IMR-90 (cell line): Measurements from ENCODE around the gene CD1B. TPM values are rescaled to one million over a fixed set of nuclear protein-coding genes. Genes with fewer than 3 reads are reported as not detected.

Experiments
- ATAC-seq: fragments of 200-7000 bp; cut with Tn5 transposase; 2 replicates; pipeline ENCODE4 v1.9.1; 2020; ENCODE audit warnings: low read depth, mild to moderate bottlenecking, moderate library complexity
- BruUV-seq: library from RNA; stranded (reverse); fragments of 400-500 nt; replicated peaks from 2 replicates; lab custom pipeline; 2021; lab: Mats Ljungman, UMichigan
- CTCF ChIA-PET: fragments of 300-600 bp; formaldehyde crosslinking; extraction: SDS; loops from one replicate; lab custom pipeline; 2021; ENCODE audit warnings: antibody characterized with exemption; lab: Yijun Ruan, JAX
- POLR2A ChIA-PET: fragments of 300-600 bp; sonication (Branson Sonifier 250); formaldehyde crosslinking; loops from one replicate; lab custom pipeline; 2022; ENCODE audit warnings: antibody characterized with exemption; ENCODE audit not compliant: unreplicated experiment; lab: Charles Lee
- DNase-seq: peaks from one replicate; pipeline ENCODE4 v3.0.0; 2013
- H2AFZ ChIP-seq: replicated peaks from 2 replicates; pipeline ENCODE3; 2013; ENCODE audit warnings: low read length, mild to moderate bottlenecking; ENCODE audit not compliant: poor library complexity
- H2AK5ac ChIP-seq: 2 replicates; pipeline ENCODE4 v1.6.1; 2013; ENCODE audit warnings: low read depth, low read length, inconsistent platforms
- H2AK9ac ChIP-seq: replicated peaks from 2 replicates; pipeline ENCODE3; 2013; ENCODE audit warnings: mild to moderate bottlenecking, low read depth, low read length, moderate library complexity; ENCODE audit not compliant: poor library complexity
- H2BK120ac ChIP-seq: 2 replicates; pipeline ENCODE4 v1.6.1; 2013; ENCODE audit warnings: low read depth, low read length, inconsistent platforms
- H2BK15ac ChIP-seq: 3 replicates; pipeline ENCODE4 v1.6.1; 2013; ENCODE audit warnings: low read depth, low read length, inconsistent platforms
- H2BK20ac ChIP-seq: 2 replicates; pipeline ENCODE4 v1.6.1; 2013; ENCODE audit warnings: low read depth, mild to moderate bottlenecking, inconsistent platforms, low read length, moderate library complexity
- H2BK5ac ChIP-seq: 2 replicates; pipeline ENCODE4 v1.6.1; 2013; ENCODE audit warnings: mild to moderate bottlenecking, low read depth, low read length, inconsistent platforms; ENCODE audit not compliant: poor library complexity, severe bottlenecking
- H3K14ac ChIP-seq: replicated peaks from 2 replicates; pipeline ENCODE4 v1.6.1; 2013; ENCODE audit warnings: low read depth, low read length, inconsistent platforms
- H3K18ac ChIP-seq: 2 replicates; pipeline ENCODE4 v1.6.1; 2013; ENCODE audit warnings: low read depth, low read length, control low read depth
- H3K23ac ChIP-seq: 2 replicates; pipeline ENCODE4 v1.6.1; 2013; ENCODE audit warnings: low read depth, low read length, inconsistent platforms
- H3K27ac ChIP-seq: 2 replicates; pipeline ENCODE4 v1.5.1; 2013; ENCODE audit warnings: mild to moderate bottlenecking, control low read depth, low read length; ENCODE audit not compliant: insufficient read depth
- H3K27me3 ChIP-seq: 2 replicates; pipeline ENCODE4 v1.6.1; 2013; ENCODE audit warnings: low read length; ENCODE audit not compliant: control insufficient read depth, insufficient read depth
- H3K36me3 ChIP-seq: 2 replicates; pipeline ENCODE4 v1.6.1; 2013; ENCODE audit warnings: low read length, mixed read lengths; ENCODE audit not compliant: control insufficient read depth, insufficient read depth
- H3K4ac ChIP-seq: 2 replicates; pipeline ENCODE4 v1.6.1; 2013; ENCODE audit warnings: low read depth, low read length, inconsistent platforms
- H3K4me1 ChIP-seq: 2 replicates; pipeline ENCODE4 v1.6.1; 2013; ENCODE audit warnings: low read length, mixed read lengths; ENCODE audit not compliant: control insufficient read depth, insufficient read depth
- H3K4me2 ChIP-seq: 2 replicates; pipeline ENCODE4 v1.6.1; 2013; ENCODE audit warnings: low read depth, mild to moderate bottlenecking, control low read depth, low read length, moderate library complexity
- H3K4me3 ChIP-seq: 2 replicates; pipeline ENCODE4 v1.5.1; 2013; ENCODE audit warnings: low read depth, mild to moderate bottlenecking, control low read depth, low read length, moderate library complexity; ENCODE audit not compliant: insufficient read depth
- H3K56ac ChIP-seq: 2 replicates; pipeline ENCODE4 v1.6.1; 2013; ENCODE audit warnings: low read length, inconsistent platforms; ENCODE audit not compliant: insufficient read depth; ENCODE audit errors: extremely low read depth
- H3K79me1 ChIP-seq, 2 experiments: 2 replicates each; pipeline ENCODE4 v1.6.1; 2013; ENCODE audit warnings: low read length in 2 of 2, inconsistent platforms in 1 of 2, low read depth in 1 of 2
- H3K9ac ChIP-seq: 2 replicates; pipeline ENCODE4 v1.6.1; 2013; ENCODE audit warnings: low read depth, low read length, control low read depth
- H3K9me1 ChIP-seq: 2 replicates; pipeline ENCODE4 v1.6.1; 2013; ENCODE audit warnings: low read length, inconsistent platforms; ENCODE audit not compliant: insufficient read depth
- H3K9me3 ChIP-seq: 2 replicates; pipeline ENCODE4 v1.6.1; 2013; ENCODE audit warnings: low read length; ENCODE audit not compliant: control insufficient read depth, insufficient read depth
- H4K20me1 ChIP-seq: 2 replicates; pipeline ENCODE4 v1.6.1; 2013; ENCODE audit warnings: low read length, inconsistent platforms; ENCODE audit not compliant: insufficient read depth
- H4K5ac ChIP-seq: 2 replicates; pipeline ENCODE4 v1.6.1; 2013; ENCODE audit warnings: mild to moderate bottlenecking, low read depth, low read length, control low read depth
- H4K8ac ChIP-seq, 2 experiments: 2 replicates each; pipeline ENCODE4 v1.6.1; 2013; ENCODE audit warnings: low read depth in 2 of 2, low read length in 2 of 2, control low read depth in 1 of 2, inconsistent platforms in 1 of 2
- H4K91ac ChIP-seq: 2 replicates; pipeline ENCODE4 v1.6.1; 2013; ENCODE audit warnings: low read depth, low read length, inconsistent platforms; ENCODE audit not compliant: insufficient read depth
- CEBPB ChIP-seq: IDR thresholded peaks from 2 replicates; pipeline ENCODE4 v1.6.1; 2012; ENCODE audit warnings: low read depth, low read length, improper control_type of control experiment
- CHD1 ChIP-seq: IDR thresholded peaks from 2 replicates; pipeline ENCODE4 v1.6.1; 2012; ENCODE audit warnings: low read depth, low read length, improper control_type of control experiment
- CTCF ChIP-seq: conservative IDR thresholded peaks from 2 replicates; pipeline ENCODE4 v1.5.1; 2012; ENCODE audit warnings: mild to moderate bottlenecking, low read depth, low read length, improper control_type of control experiment
- ELK1 ChIP-seq: fragments of 150-350 bp; IDR thresholded peaks from 2 replicates; pipeline ENCODE4 v1.6.1; 2016; ENCODE audit warnings: low read depth, mild to moderate bottlenecking, low read length, moderate library complexity, borderline replicate concordance
- FOS ChIP-seq: fragments of 150-350 bp; IDR thresholded peaks from 2 replicates; pipeline ENCODE4 v1.6.1; 2016; ENCODE audit warnings: low read depth, low read length
- MAFK ChIP-seq: IDR thresholded peaks from 2 replicates; pipeline ENCODE4 v1.6.1; 2012; ENCODE audit warnings: low read depth, low read length, improper control_type of control experiment
- MAZ ChIP-seq: IDR thresholded peaks from 2 replicates; pipeline ENCODE4 v1.6.1; 2012; ENCODE audit warnings: low read depth, mild to moderate bottlenecking, low read length, improper control_type of control experiment, moderate library complexity, borderline replicate concordance
- MXI1 ChIP-seq: IDR thresholded peaks from 2 replicates; pipeline ENCODE4 v1.6.1; 2012; ENCODE audit warnings: low read depth, mild to moderate bottlenecking, low read length, moderate library complexity, borderline replicate concordance
- NFE2L2 ChIP-seq: fragments of 150-350 bp; IDR thresholded peaks from 2 replicates; pipeline ENCODE4 v1.6.1; 2016; ENCODE audit warnings: low read depth, mild to moderate bottlenecking, low read length
- POLR2A ChIP-seq: IDR thresholded peaks from 2 replicates; pipeline ENCODE4 v1.6.1; 2012; ENCODE audit warnings: mild to moderate bottlenecking, low read depth, low read length
- RAD21 ChIP-seq: IDR thresholded peaks from 2 replicates; pipeline ENCODE4 v1.6.1; 2012; ENCODE audit warnings: low read length, improper control_type of control experiment
- RCOR1 ChIP-seq: IDR thresholded peaks from 2 replicates; pipeline ENCODE4 v1.6.1; 2012; ENCODE audit warnings: mild to moderate bottlenecking, low read length, improper control_type of control experiment; ENCODE audit not compliant: insufficient replicate concordance
- SMC3 ChIP-seq: fragments of 150-350 bp; IDR thresholded peaks from 2 replicates; pipeline ENCODE4 v1.6.1; 2016; ENCODE audit warnings: low read depth, mild to moderate bottlenecking, antibody characterized with exemption, low read length, moderate library complexity
- USF2 ChIP-seq: fragments of 150-350 bp; IDR thresholded peaks from 2 replicates; pipeline ENCODE4 v1.6.1; 2017; ENCODE audit warnings: mild to moderate bottlenecking, antibody characterized with exemption, low read length, low read depth
- WGBS, 2 experiments: methylation state at CpG; one replicate each; pipeline versions ENCODE4 v1.1.5 to v1.1.7; 2013; ENCODE audit warnings: missing lambda C conversion rate in 2 of 2; ENCODE audit not compliant: insufficient read length in 1 of 2; ENCODE audit errors: extremely low coverage in 2 of 2; 5-methylcytosine and 5-hydroxymethylcytosine counted together
- dilution Hi-C: fragments of 300-500 bp; cut with HindIII; formaldehyde crosslinking; loops from one replicate; pipeline ENCODE4 v1.14.3; 2018; ENCODE audit warnings: low sequenced_read_pairs; ENCODE audit not compliant: unreplicated experiment
- in situ Hi-C: fragments of 300-500 bp; cut with MboI; formaldehyde crosslinking; loops from 3 replicates; pipeline ENCODE4 v1.14.3; 2019; ENCODE audit warnings: low sequenced_read_pairs, inconsistent platforms, mixed read lengths
- intact Hi-C: fragments of 100-400 bp; cut with micrococcal nuclease; formaldehyde crosslinking; loops from 2 replicates; pipeline ENCODE4 v1.10.0; 2022
- polyA plus RNA-seq, 3 experiments: library from polyadenylated mRNA; depleted of rRNA; stranded (reverse); fragments of >200 nt; gene quantifications; 2 replicates each; pipeline ENCODE4 v1.2.3, GENCODE V29; 2012; ENCODE audit warnings: low replicate concordance in 1 of 3
- total RNA-seq: library from RNA; depleted of rRNA; stranded (reverse); fragments of >200 nt; gene quantifications from 2 replicates; pipeline ENCODE4 v1.2.3, GENCODE V29; 2012

The CD1B gene
- total and polyA plus RNA-seq, 2 of the 4 experiments (the other 2 are of a cell fraction) = not detected

- Histone ChIP-seq H3K56ac (no peak within 1 kb of the TSS), H3K4me1 (no peaks in the 10 kb centered on the region), H2AK9ac (no peak within 1 kb of the TSS), H3K27ac (no peak within 1 kb of the TSS), H4K8ac (no peak within 1 kb of the TSS), H3K18ac (no peak within 1 kb of the TSS), H2BK120ac (no peak within 1 kb of the TSS), H2AK5ac (no peak within 1 kb of the TSS), H3K14ac (no peak within 1 kb of the TSS), H3K9me1 (no peaks in the 10 kb centered on the region), H3K4me2 (no peak within 1 kb of the TSS), H2AFZ (no peak within 1 kb of the TSS), H3K23ac (no peak within 1 kb of the TSS), H2BK15ac (no peak within 1 kb of the TSS), H4K91ac (no peak within 1 kb of the TSS), H4K20me1 (no peaks in the 10 kb centered on the region), H3K9ac (no peak within 1 kb of the TSS), H3K9me3 (no peaks in the 10 kb centered on the region), H2BK5ac (no peak within 1 kb of the TSS), H3K36me3 (no peaks in the 10 kb centered on the region), H2BK20ac (no peak within 1 kb of the TSS), H4K5ac (no peak within 1 kb of the TSS), H3K27me3 (no peaks in the 10 kb centered on the region), H3K4me3 (no peak within 1 kb of the TSS), H3K79me1 (no peaks in the 10 kb centered on the region), H3K4ac (no peak within 1 kb of the TSS)
- TF ChIP-seq ELK1 (no peak), CTCF (no peak), CEBPB (no peak), RCOR1 (no peak), NFE2L2 (no peak), POLR2A (no peak), FOS (no peak), USF2 (no peak), RAD21 (no peak), MAZ (no peak), SMC3 (no peak), MXI1 (no peak), MAFK (no peak), CHD1 (no peak)
- in situ Hi-C loops = no loop called here
- ATAC-seq = no peak
- 56% methylated on average over 3 of the region's 4 CpGs; no CpG with 5 or more reads in 1 of the 2 experiments for WGBS, 2 experiments
- dilution Hi-C loops = no loop called here
- ChIA-PET CTCF (no interaction called here), POLR2A (no interaction called here)
- no peak for DNase-seq
- BruUV-seq = no TSS peak
- intact Hi-C loops = loop anchor here (10.0 kb wide), 1 partner anchor 245 kb away; no protein-coding TSS in a partner anchor
Measured at GRCh38 chr1:158289811-158290210, 41.5 kb downstream of the CD1B start, which contains the start of gene CD1C. TSS of gene CD1C (plus strand) at chr1:158289923. CDS start at chr1:158290065, 142 bp downstream.
